ENCODE data around the gene LCLAT1. TPM values are rescaled to one million over a fixed set of nuclear protein-coding genes. Genes with fewer than 3 reads are reported as not detected.
"Not testable (repeated sequence)": the region's sequence is repeated elsewhere in the genome, so short reads cannot be mapped to it uniquely, and the experiment has no call there.

The LCLAT1 gene
- total RNA-seq, 1 experiment from 2014 or later: 43.1 TPM

DNA sequence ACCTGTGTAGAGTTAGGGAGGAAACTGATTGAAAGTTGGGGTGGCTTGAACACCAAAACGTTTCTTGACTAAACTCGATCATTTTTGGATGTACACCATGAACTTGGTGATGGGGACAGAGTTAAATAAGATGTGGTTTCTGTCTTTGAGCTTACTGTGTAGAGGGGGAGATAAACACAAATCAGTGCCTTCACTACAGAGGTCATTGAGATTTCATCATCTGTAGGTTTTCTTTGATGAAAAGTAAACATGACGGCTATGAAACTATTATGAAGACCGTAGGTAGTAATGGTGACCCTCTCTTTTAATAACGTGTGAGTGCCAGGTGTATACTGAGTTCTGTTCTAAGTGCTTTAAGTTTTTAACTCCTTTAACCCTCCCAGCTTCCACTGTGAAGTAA, 6.5 kb downstream of the LCLAT1 start:
- DNase-seq (ENCODE audit: extremely low read depth, low read depth): no peak

DNA sequence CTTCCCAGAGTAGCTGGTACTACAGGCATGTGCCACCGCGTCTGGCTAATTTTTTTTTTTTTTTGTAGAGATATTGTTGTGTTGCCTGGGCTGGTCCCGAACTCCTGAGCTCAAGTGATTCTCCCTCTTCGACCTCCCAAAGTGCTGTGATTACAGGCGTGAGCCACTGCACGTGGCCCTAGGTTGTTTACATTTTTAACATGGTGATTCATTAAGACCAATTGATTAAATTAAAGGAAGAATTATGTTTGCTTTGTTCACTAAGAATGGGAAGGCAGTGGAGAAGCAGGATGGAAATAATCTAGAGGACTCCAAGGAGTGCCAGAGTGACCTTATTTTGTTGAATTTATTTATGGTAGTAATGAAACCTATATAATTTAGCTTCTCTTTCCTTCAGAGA, 7.5 kb downstream of the LCLAT1 start:
- no peak for DNase-seq (ENCODE audit: extremely low read depth, low read depth)

DNA sequence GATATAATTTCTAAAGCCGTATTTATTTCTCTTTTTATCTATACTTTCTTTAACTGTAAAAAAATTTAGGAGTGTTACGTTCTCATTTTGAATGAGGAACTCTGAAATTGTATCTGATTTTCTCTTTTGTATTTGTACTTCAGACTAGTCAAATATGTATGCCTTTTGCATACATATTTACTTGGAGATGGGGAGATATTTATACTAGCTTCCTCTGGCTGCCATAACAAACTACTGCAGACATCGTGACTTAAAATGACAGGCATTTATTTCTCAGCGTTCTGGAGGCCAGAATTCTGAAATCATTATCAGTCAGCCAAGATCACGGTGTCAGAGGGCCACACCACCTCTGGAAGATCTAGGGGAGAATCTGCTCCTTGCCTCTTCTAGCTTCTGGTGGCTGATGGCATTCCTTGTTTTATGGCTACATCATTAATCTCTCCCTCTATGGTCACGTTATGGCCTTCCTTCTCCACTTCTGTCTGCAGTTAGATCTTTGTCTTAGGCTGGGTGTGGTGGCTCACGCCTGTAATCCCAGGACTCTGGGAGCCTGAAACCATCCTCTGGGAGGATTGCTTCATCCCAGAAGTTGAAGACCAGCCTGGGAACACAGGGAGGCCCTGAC, 8.2 kb downstream of the LCLAT1 start:
- no peak for DNase-seq (ENCODE audit: extremely low read depth, low read depth)

DNA sequence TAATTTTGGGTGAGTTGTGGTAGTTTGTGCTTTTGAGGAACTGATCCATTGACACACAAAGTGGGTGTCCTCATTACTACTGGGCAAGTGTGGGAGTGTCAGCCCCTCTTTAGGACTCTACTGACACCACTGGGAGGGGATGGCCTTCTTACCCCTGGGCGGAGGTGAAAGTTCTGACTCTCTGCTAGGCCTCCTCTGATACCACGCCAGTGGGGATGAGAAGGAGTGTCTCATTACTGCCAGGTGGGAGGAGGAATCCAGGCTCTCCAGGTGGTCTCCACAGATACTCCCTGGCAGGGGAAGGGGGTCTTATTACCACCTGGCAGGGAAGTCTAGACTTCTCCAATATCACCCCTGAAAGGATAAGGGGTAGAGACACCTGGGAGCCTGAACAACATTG, 9.1 kb downstream of the LCLAT1 start:
- no peak for DNase-seq (ENCODE audit: extremely low read depth, low read depth)

DNA sequence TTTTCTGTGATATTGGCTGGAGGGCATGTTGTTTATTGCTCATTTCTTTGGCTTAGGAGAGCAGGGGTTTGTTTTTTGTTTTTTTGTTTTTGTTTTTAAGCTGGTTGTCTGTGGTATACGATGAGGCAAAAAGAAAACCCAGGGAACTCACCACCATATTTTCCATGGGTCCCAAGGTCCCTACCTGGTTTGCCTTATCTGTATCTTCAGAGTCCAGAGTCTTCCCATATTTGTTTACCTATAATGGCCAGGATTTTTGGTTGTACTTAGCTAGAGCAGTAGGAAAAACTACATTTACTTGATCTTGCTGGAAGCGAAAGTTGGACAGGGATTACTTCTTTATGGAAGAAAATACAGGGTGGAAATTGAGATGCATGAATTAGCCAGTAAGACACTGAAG, 9.5 kb downstream of the LCLAT1 start:
- DNase-seq (ENCODE audit: extremely low read depth, low read depth): no peak

DNA sequence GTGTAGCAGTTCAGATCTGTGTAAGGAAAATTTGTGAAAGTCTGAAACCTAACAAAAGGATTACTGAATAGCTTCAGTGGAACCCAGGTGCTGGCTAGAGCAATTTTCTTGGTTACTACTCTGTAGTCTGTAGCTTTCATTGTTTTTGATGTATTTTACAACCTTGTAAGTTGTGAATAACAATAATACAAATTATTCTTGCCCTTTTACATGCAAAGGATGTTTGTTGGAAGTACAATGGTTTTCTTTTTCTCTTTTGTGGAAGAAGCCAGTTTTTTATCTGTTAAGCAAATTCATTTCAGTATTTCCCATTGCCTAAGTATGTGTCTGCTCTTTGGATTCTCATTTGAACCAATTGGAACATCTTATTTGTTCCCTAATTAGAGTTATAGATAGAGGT, 10.2 kb downstream of the LCLAT1 start:
- DNase-seq (ENCODE audit: extremely low read depth, low read depth): no peak

DNA sequence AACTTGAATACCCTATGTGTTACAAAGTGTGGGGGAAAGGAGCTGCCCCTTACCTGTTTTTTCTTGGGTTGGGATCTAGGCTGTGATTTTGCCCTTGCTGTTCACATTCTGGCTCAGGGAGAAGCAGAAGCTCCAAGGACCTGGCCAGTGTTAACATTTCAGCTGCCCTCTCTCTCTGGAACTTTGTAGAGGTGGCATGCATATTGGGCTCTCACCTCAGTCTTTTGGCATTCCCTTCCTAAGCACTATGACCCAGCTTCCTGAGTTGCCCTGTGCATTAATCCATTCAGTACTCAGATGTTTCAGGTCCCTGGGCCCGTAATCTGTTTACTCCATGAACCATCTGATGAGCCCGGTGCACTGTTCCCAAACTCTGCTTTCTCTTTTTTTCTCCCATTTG, 12.1 kb downstream of the LCLAT1 start:
- no peak for DNase-seq (ENCODE audit: extremely low read depth, low read depth)

DNA sequence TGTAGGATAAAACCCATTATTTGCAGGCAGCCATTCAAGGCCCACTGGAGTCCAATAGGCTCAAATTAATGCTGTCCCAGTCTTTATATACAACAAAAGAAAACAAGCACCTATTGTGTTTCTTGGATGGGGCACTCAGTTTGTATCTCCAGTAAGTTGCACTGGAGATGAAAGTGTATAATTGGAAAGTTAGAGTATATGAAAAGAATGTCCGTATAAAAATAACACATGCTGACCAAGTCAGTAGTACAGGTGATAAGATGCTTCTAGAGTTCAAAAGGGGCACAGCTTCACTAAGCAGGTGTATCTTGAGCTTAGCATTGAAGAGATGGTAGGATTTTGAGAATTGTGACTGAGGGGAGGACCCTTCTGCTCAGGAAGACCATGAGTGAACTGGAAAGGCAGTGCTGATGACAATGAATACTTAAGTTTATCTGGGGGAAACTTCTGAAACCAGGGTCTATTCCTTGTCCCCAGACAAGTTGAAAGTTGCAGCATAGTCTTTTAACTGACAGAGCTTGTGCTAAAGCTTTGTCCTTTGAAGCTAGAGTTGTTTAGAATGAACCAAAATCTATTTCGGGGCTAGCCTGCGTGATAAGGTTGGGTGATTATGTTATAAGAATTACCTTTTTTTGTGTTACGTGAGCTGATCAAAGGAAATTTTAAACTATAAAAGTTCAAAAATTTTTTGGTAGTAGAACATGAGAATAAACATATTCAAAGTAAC, 15.2 kb downstream of the LCLAT1 start:
- DNase-seq (ENCODE audit: extremely low read depth, low read depth): no peak

DNA sequence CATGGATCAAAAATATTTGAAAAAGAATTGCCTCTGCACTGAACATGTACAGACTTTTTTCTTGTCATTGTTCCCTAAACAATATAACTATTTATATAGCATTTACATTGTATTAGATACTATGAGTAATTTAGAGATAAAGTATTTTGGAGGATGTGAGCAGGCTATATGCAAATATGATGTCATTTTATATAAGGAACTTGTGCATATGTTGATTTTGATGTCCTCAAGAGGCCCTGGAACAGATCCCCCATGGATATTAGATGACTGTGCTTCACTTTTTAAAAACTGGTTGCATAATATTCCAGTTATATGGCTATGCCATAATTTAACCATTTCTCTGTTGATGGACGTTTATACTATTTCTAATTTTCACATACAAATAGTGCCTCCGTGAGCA, 16.5 kb downstream of the LCLAT1 start:
- DNase-seq (ENCODE audit: extremely low read depth, low read depth): no peak

DNA sequence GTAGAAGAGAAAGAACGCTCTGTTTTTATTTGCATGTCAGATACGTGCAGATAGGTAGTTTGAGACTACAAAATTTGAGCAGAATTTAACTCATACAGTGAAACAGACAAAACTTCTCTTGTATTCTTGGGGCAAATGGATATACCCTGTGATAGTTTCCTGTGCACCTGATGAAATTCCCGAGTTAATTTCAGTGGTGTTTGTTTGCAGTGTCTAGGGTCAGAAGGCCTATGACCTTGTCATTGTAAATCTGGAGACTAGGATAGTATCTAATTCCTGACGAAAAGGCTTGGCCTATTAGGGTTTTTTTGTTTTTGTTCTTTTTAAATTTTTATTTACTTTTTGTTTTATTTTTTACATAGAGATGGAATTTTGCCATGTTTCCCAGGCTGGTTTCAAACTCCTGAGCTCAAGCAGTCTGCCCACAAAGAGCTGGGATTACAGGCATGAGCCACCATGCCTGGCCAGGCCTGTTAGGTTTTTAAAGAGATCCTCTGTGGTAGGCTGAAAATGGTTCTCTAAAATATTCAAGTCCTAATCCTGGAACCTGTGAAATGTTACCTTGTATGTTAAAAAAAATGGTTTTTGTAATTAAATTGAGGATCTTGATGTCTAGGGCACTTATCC, 17.6 kb downstream of the LCLAT1 start:
- no peak for DNase-seq (ENCODE audit: extremely low read depth, low read depth)

DNA sequence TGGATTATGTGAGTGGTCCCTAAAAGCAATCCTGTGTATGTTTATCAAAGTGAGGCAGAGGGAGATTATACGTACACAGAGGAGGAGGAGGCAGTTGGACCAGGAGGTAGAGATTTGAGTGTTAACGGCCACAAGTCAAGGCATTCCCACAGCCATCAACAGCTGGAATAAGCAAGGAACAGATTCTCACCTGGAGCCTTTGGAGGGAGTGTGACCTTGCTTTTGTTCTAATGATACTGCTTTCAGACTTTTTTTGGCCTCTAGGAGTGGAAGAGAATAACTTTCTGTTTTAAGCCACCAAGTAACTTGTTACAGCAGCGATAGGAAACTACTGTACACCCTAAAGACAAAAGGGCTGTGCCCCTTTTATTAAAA, 18.1 kb downstream of the LCLAT1 start:
- no peak for DNase-seq (ENCODE audit: extremely low read depth, low read depth)

DNA sequence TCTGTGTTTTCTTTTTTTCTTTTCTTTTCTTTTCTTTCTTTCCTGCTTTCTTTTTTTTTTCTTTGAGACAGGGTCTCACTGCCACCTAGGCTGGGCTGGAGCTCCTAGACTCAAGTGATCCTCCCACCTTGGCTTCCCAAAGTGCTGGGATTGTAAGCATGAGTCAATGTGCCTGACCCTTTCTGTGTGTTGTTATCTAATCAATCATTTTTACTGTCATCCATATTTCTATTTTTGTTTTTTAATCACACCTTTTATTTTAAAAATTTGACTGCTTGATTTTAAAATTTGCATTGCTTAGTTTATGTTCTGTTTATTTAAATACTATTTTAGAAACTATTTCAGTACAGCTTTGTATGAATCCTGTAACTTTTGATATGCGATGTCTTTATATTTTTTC, 19.2 kb downstream of the LCLAT1 start:
- no peak for DNase-seq (ENCODE audit: extremely low read depth, low read depth)

DNA sequence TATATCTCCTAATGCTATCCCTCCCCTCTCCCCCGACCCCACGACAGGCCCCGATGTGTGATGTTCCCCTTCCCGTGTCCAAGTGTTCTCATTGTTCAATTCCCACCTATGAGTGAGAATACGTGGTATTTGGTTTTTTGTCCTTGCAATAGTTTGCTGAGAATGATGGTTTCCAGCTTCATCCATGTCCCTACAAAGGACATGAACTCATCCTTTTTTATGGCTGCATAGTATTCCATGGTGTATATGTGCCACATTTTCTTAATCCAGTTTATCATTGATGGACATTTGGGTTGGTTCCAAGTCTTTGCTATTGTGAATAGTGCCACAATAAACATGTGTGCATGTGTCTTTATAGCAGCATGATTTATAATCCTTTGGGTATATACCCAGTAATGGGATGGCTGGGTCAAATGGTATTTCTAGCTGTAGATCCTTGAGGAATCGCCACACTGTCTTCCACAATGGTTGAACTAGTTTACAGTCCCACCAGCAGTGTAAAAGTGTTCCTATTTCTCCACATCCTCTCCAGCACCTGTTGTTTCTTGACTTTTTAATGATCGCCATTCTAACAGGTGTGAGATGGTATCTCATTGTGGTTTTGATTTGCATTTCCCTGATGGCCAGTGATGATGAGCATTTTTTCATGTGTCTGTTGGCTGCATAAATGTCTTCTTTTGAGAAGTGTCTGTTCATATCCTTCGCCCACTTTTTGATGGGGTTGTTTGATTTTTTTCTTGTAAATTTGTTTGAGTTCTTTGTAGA, 20.2 kb downstream of the LCLAT1 start:
- not testable (repeated sequence) for DNase-seq (ENCODE audit: extremely low read depth, low read depth)

DNA sequence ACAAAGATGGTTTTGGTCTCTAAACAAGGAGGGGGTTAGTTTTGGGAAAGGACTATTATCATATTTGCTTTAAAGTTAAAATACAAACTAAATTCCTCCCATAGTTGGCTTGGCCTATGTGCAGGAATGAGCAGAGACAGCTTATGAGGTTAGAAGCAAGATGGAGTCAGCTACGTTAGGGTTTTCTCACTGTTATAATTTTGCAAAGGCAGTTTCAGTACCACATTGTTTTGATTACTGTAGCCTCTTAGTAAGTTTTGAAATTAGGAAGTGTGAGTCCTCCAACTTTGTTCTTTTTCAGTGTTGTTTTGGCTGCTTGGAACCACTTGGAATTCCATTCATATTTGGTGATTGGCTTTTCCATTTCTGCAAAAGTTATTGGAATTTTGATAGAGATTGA, 23.4 kb downstream of the LCLAT1 start:
- no peak for DNase-seq (ENCODE audit: extremely low read depth, low read depth)

DNA sequence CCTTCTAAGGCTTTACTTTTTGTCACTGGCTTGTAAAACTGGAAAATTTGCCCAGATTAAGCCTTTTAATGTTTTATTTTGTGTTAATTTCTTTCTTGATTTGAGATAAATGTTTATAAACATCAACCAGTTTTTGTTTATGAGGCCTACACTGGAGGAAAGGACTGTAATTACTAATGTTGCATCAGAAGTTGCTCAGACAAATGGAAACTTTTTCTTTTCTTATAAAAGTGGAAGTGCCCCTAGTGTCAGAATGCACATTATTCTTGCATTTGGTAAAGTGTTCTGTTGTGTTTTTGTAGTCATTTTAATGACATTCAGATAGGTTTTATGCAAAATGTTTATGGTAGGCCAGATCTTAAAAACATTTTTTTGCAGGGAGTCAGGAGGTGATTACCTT, 25.3 kb downstream of the LCLAT1 start:
- no peak for DNase-seq (ENCODE audit: extremely low read depth, low read depth)

DNA sequence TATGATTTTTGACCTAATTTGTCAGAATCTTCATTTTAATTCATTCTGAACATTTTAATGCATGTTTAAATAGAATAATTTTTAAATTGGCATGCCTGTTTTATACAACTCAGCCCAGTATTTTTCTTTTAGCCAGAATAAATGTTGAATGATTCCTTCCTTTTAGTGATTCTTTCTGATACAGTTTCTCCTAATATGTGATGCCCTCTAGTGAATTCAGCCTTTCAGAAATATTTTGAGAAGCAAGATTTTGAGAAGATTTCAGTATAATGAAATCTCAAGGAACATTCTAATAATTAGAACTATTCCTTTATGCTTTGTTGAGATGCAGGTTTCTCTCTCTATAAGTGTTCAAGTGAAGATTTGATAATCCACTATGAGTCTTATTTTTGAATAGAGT, 28.5 kb downstream of the LCLAT1 start:
- no peak for DNase-seq (ENCODE audit: extremely low read depth, low read depth)

DNA sequence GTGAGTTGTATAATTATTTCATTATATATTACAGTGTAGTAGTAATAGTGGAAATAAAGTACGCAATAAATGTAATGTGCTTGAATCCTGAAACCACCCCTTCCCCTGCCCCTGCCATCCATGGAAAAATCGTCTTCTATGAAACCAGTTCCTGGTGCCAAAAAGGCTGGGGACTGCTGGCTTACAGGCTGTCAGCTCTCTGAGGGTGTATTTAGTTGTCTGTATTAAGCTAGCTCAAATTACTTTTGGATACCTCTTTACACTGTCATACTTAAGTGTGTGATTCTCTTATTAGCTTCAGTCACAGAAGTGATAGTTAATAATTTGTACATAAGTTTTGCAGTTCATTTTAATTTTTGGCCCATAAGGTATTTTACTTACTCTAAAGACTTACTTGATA, 29.6 kb downstream of the LCLAT1 start:
- no peak for DNase-seq (ENCODE audit: extremely low read depth, low read depth)

DNA sequence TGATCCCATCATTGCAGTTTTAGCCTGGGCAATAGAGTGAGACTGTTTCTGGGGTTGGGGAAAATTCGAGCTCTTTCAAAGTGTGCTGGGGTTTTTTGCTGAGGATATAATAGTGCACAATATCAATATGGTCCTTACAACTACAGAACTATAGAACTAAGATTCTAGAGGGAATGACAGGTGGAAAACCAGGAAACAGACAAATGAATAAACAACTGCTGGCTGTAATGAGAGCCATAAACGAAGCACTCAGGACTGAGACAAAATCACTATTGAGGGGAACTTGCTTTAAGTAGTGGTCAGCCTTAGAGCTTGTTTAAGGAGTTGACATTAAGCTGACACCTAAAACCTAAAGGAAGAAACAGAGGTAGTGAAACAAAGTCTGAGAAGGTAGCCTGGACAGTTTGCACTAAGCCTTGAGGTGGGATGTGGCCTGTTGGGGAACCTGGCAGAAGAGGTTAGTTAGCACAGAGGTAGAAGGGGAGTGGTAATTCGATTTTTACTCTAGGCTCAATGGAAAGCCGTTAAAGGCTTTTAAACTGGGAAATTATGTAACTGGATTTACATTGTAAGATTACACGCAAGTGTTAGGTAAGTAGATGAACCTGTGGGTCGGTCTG, 33.8 kb downstream of the LCLAT1 start:
- no peak for DNase-seq (ENCODE audit: extremely low read depth, low read depth)

DNA sequence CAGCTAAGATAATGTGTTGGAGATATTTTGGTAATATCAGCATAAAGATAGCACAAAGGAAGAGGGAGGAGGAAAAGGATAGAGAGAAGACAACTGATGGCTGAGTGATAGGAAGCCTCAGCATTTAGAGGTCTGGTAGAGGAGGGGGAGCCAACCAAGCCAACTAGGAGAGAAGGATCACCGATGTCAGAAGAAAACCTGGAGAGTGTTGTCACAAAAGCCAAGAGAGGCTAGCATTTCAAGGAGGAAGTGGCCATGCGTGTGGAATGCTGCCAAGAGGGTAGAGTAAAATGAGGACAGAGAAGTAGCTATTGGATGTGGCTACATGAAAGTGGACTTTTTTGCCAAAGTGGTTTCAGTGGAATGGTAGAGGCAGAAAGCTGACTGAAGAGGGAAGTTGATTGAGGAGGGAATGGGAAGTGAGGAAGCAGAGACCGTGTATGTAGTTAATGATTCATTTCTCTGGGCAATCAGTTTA, 34.3 kb downstream of the LCLAT1 start:
- DNase-seq (ENCODE audit: extremely low read depth, low read depth): no peak

DNA sequence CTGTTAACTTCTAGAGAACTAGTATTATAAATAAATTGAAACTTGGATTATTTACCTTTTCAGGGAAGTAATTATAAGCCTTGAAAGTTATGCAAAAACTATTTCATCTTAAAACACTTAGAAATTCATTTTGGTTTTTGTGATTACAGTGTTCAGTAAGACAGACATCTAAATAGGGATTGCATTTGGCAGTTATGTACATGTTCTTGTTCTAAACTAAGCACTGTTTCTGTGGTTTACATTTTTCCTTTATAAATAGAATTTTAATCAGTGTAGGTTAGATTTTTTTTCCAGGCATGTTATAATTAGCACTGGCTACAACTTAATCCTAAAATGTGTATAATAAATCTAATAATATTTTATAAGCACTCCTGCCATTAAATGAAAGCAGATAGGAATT, 35.0 kb downstream of the LCLAT1 start:
- no peak for DNase-seq (ENCODE audit: extremely low read depth, low read depth)

DNA sequence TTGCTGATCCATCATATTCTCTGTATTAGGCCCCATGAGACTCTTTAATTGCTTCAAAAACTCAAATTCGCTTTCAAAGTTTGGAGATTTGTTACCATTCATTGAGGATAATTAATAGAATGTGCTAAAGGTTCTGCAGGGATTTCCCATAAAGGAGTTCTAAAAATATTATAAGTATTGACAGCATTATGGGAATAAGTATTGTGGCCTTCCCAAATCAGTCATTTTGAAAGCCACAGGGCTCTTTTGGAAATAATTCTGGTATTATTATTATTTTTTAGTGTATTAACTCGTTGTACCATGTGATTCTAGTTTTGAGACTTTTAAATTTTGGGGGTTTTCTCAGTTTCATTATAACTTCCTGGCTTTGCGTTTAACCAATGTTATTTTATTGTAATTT, 37.1 kb downstream of the LCLAT1 start:
- DNase-seq (ENCODE audit: extremely low read depth, low read depth): no peak

Data from NCI-H460 (cell line).